ENCODE results near the gene MMP19. TPM values are rescaled to one million over a fixed set of nuclear protein-coding genes. Genes with fewer than 3 reads are reported as not detected.

MMP19 gene
- total RNA-seq (2022; extraction: Qiagen RNA extraction) = 0.35 to 0.85 TPM (median 0.39 TPM) in 5 replicates

GRCh38 chr12:55842681-55843429, at the start of gene MMP19:
TSS of gene MMP19 (minus strand) at chr12:55842936. CDS start at chr12:55842830, 106 bp downstream.

GRCh38 chr12:55817345-55818139, 25.2 kb downstream of the MMP19 start, which contains the start of the genes ORMDL2 and SARNP:
TSS of gene ORMDL2 (plus strand) at chr12:55818041. CDS start at chr12:55819000, 959 bp downstream.
TSS of gene SARNP (minus strand) at chr12:55817724. CDS start at chr12:55817701, 23 bp downstream.

Other genes starting within 250 kb of the MMP19 start
- gene OR10P1, start 206.0 kb downstream of the MMP19 start, total RNA-seq (2022; extraction: Qiagen RNA extraction) = not detected in 5 replicates
- 1.3 to 1.5 TPM (median 1.3 TPM) in 5 replicates for gene ITGA7, start 135.0 kb downstream of the MMP19 start, total RNA-seq (2022; extraction: Qiagen RNA extraction)
- 117 to 155 TPM (median 149 TPM) in 5 replicates for gene BLOC1S1, start 126.9 kb downstream of the MMP19 start, total RNA-seq (2022; extraction: Qiagen RNA extraction)
- gene RDH5, start 122.5 kb downstream of the MMP19 start, total RNA-seq (2022; extraction: Qiagen RNA extraction) = 1.9 to 2.6 TPM (median 2.1 TPM) in 5 replicates
- 655 to 710 TPM (median 681 TPM) in 5 replicates for gene CD63, start 113.9 kb downstream of the MMP19 start, total RNA-seq (2022; extraction: Qiagen RNA extraction)
- 2.9 to 4.9 TPM (median 3.9 TPM) in 5 replicates for gene GDF11, start 99.8 kb downstream of the MMP19 start, total RNA-seq (2022; extraction: Qiagen RNA extraction)
- gene SARNP, start 25.2 kb downstream of the MMP19 start, total RNA-seq (2022; extraction: Qiagen RNA extraction) = 90.0 to 127 TPM (median 91.7 TPM) in 5 replicates
- gene ORMDL2, start 24.9 kb downstream of the MMP19 start, total RNA-seq (2022; extraction: Qiagen RNA extraction) = 67.3 to 104 TPM (median 102 TPM) in 5 replicates
- gene DNAJC14, start 13.3 kb downstream of the MMP19 start, total RNA-seq (2022; extraction: Qiagen RNA extraction) = 19.2 to 27.1 TPM (median 21.6 TPM) in 5 replicates
- 40.4 to 44.4 TPM (median 41.2 TPM) in 5 replicates for gene PYM1, start 85.0 kb upstream of the MMP19 start, total RNA-seq (2022; extraction: Qiagen RNA extraction)
- 17.8 to 23.2 TPM (median 20.7 TPM) in 5 replicates for gene DGKA, start 88.2 kb upstream of the MMP19 start, total RNA-seq (2022; extraction: Qiagen RNA extraction)
- 0.70 to 1.5 TPM (median 1.1 TPM) in 5 replicates for gene PMEL, start 123.1 kb upstream of the MMP19 start, total RNA-seq (2022; extraction: Qiagen RNA extraction)
- 46.6 to 56.3 TPM (median 54.0 TPM) in 5 replicates for gene CDK2, start 123.9 kb upstream of the MMP19 start, total RNA-seq (2022; extraction: Qiagen RNA extraction)
- gene RAB5B, start 131.1 kb upstream of the MMP19 start, total RNA-seq (2022; extraction: Qiagen RNA extraction) = 26.2 to 33.8 TPM (median 32.7 TPM) in 5 replicates
- 7.5 to 10.0 TPM (median 8.7 TPM) in 5 replicates for gene SUOX, start 154.3 kb upstream of the MMP19 start, total RNA-seq (2022; extraction: Qiagen RNA extraction)
- gene IKZF4, start 178.1 kb upstream of the MMP19 start, total RNA-seq (2022; extraction: Qiagen RNA extraction) = 2.0 to 3.0 TPM (median 2.5 TPM) in 5 replicates
- 589 to 809 TPM (median 704 TPM) in 5 replicates for gene RPS26, start 199.0 kb upstream of the MMP19 start, total RNA-seq (2022; extraction: Qiagen RNA extraction)
- 0.98 to 2.4 TPM (median 1.1 TPM) in 5 replicates for gene ERBB3, start 237.2 kb upstream of the MMP19 start, total RNA-seq (2022; extraction: Qiagen RNA extraction)

Measured in A549 treated with AZD2906 at 1 μM for 4 hours (cell line).